AG04450 (cell line): Measurements from ENCODE around the gene EPB41L2. TPM values are rescaled to one million over a fixed set of nuclear protein-coding genes. Genes with fewer than 3 reads are reported as not detected.
A peak's percentile ranks its signal among the peaks of the same experiment; 100 is the strongest.

Source experiments
- CTCF ChIA-PET: fragments of 300-600, 350-600 bp; formaldehyde crosslinking; extraction: SDS; loops from one replicate; lab custom pipeline; 2022; ENCODE audit warnings: antibody characterized with exemption, inconsistent platforms; lab: Charles Lee
- POLR2A ChIA-PET: fragments of 350-600 bp; formaldehyde crosslinking; extraction: SDS; loops from one replicate; lab custom pipeline; 2021; ENCODE audit warnings: antibody characterized with exemption, inconsistent platforms; lab: Yijun Ruan, JAX
- DNase-seq: peaks from one replicate; pipeline ENCODE4 v3.0.0-alpha.2; 2011; ENCODE audit warnings: low read depth, low spot score
- H3K27ac ChIP-seq: one replicate; pipeline ENCODE4 v1.5.1; 2012; ENCODE audit warnings: low read depth, low read length, control low read depth
- H3K27me3 ChIP-seq: one replicate; pipeline ENCODE4 v1.6.0; 2012; ENCODE audit warnings: low read length; ENCODE audit not compliant: control insufficient read depth, insufficient read depth
- H3K4me3 ChIP-seq: 2 replicates; pipeline ENCODE4 v1.5.1; 2011; ENCODE audit warnings: mild to moderate bottlenecking, low read depth, low read length, control low read depth
- H3K9me3 ChIP-seq: 2 replicates; pipeline ENCODE4 v1.5.1; 2012; ENCODE audit warnings: low read length; ENCODE audit not compliant: control insufficient read depth, insufficient read depth
- CTCF ChIP-seq: IDR thresholded peaks from 2 replicates; pipeline ENCODE4 v1.5.1; 2011; ENCODE audit warnings: low read depth, low read length, control low read depth, inconsistent platforms
- polyA plus RNA-seq: library from polyadenylated mRNA; depleted of rRNA; stranded (reverse); fragments of >200 nt; gene quantifications from 2 replicates; pipeline ENCODE4 v1.2.3, GENCODE V29; 2011

EPB41L2 gene
- polyA plus RNA-seq, 1 experiment = 165 TPM

GRCh38 chr6:130970839-130971410 lies 92.1 kb downstream of the EPB41L2 start:
- H3K9me3 ChIP-seq = no peaks in the 10 kb centered on the region
- H3K4me3 ChIP-seq = no peak overlapping the region
- CTCF ChIA-PET = no interaction called here
- no peaks in the 10 kb centered on the region for H3K27me3 ChIP-seq
- POLR2A ChIA-PET = interaction anchor here (0.9 kb wide), 1 partner anchor 42 kb away, joined by 4 read pairs; no protein-coding TSS in a partner anchor
- TF ChIP-seq CTCF = no peak
- no peak for DNase-seq
- no peak overlapping the region for H3K27ac ChIP-seq

- no peak for DNase-seq
- H3K9me3 ChIP-seq = no peaks in the 10 kb centered on the region
- H3K27ac ChIP-seq = peak overlapping the region; percentile 40
- peak overlapping the region; percentile 48 for H3K4me3 ChIP-seq
- ChIA-PET CTCF (interaction anchor here (0.7 kb wide), 2 partner anchors 11 to 99 kb away, joined by 3 read pairs; no protein-coding TSS in a partner anchor), POLR2A (interaction anchor here (0.7 to 0.9 kb wide), 2 partner anchors 41 to 92 kb away, joined by 4 read pairs; no protein-coding TSS in a partner anchor)
- TF ChIP-seq CTCF = no peak
- H3K27me3 ChIP-seq = no peaks in the 10 kb centered on the region
Observed at GRCh38 chr6:130969791-130970491, 93.1 kb downstream of the EPB41L2 start.

GRCh38 chr6:130969166-130969565 lies 93.9 kb downstream of the EPB41L2 start:
- POLR2A ChIA-PET = interaction anchor here (0.7 to 1.6 kb wide), 2 partner anchors 79 to 93 kb away, joined by 4 to 7 read pairs; no protein-coding TSS in a partner anchor

GRCh38 chr6:130968476-130968875 lies 94.6 kb downstream of the EPB41L2 start:
- CTCF ChIA-PET = interaction anchor here (1.0 kb wide), 1 partner anchor 33 kb away, joined by 3 read pairs; no protein-coding TSS in a partner anchor
- POLR2A ChIA-PET = interaction anchor here (0.6 to 1.6 kb wide), 4 partner anchors 9 to 104 kb away, joined by 3 to 7 read pairs (median 3); no protein-coding TSS in a partner anchor
- H3K4me3 ChIP-seq = peak overlapping the region; percentile 48
- H3K27ac ChIP-seq = peak overlapping the region; percentile 48
- no peak for DNase-seq
- no peaks in the 10 kb centered on the region for H3K27me3 ChIP-seq
- no peaks in the 10 kb centered on the region for H3K9me3 ChIP-seq
- no peak for TF ChIP-seq CTCF

More at GRCh38 chr6:130969166-130969565, 93.9 kb downstream of the EPB41L2 start:
- Histone ChIP-seq H3K9me3 (no peaks in the 10 kb centered on the region), H3K4me3 (peak overlapping the region; percentile 48), H3K27me3 (no peaks in the 10 kb centered on the region), H3K27ac (no peak overlapping the region)
- DNase-seq = no peak
- CTCF ChIA-PET = interaction anchor here (0.7 kb wide), 1 partner anchor 10 kb away, joined by 3 read pairs; no protein-coding TSS in a partner anchor
- TF ChIP-seq CTCF = no peak
